ENCODE data around the gene PCDHB9.

DNA sequence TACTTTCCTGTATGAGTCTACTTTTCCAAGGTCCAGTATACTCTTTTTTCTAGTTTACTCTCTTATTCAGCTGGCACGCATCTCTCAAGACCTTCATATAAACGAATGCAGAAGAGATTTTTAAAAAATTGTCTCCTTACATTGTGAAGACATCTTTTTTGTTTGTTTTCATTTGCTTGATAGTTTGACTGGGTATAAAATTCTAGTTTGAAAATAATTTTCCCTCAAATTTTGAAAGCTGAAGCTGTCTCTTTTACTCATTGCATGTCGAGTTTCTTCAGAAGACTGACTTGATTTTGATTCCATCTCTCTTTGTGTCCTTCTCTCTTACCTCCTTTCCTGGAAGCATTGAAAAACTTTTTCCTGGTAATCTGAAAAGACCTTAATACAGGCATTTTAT, 9.4 kb downstream of the PCDHB9 start:
- TF ChIP-seq, protein P1, sequence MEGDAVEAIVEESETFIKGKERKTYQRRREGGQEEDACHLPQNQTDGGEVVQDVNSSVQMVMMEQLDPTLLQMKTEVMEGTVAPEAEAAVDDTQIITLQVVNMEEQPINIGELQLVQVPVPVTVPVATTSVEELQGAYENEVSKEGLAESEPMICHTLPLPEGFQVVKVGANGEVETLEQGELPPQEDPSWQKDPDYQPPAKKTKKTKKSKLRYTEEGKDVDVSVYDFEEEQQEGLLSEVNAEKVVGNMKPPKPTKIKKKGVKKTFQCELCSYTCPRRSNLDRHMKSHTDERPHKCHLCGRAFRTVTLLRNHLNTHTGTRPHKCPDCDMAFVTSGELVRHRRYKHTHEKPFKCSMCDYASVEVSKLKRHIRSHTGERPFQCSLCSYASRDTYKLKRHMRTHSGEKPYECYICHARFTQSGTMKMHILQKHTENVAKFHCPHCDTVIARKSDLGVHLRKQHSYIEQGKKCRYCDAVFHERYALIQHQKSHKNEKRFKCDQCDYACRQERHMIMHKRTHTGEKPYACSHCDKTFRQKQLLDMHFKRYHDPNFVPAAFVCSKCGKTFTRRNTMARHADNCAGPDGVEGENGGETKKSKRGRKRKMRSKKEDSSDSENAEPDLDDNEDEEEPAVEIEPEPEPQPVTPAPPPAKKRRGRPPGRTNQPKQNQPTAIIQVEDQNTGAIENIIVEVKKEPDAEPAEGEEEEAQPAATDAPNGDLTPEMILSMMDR (IDR thresholded peaks at IDR 0.05), result no peak
- TF ChIP-seq POLR2A (IDR thresholded peaks at IDR 0.05), result no peak
